BJ (cell line): ENCODE measurements around the gene BSPRY. TPM values are rescaled to one million over a fixed set of nuclear protein-coding genes. Genes with fewer than 3 reads are reported as not detected.

ENCODE experiments used
- CTCF ChIA-PET: fragments of 350-600 bp; formaldehyde crosslinking; extraction: SDS; loops from one replicate; lab custom pipeline; 2021; ENCODE audit warnings: antibody characterized with exemption, inconsistent platforms; lab: Yijun Ruan, JAX
- POLR2A ChIA-PET: fragments of 300-600 bp; sonication (Branson Sonifier 250); formaldehyde crosslinking; extraction: SDS; loops from one replicate; lab custom pipeline; 2021; ENCODE audit warnings: antibody characterized with exemption; lab: Charles Lee
- DNase-seq: peaks from one replicate; pipeline ENCODE4 v3.0.0-alpha.2; 2011; ENCODE audit warnings: low read depth
- H3K27me3 ChIP-seq: 2 replicates; pipeline ENCODE4 v1.6.0; 2011; ENCODE audit warnings: low read length; ENCODE audit not compliant: control insufficient read depth, insufficient read depth
- H3K36me3 ChIP-seq: 2 replicates; pipeline ENCODE4 v1.5.1; 2011; ENCODE audit warnings: low read length; ENCODE audit not compliant: control insufficient read depth, insufficient read depth
- H3K4me3 ChIP-seq: 2 replicates; pipeline ENCODE4 v1.5.1; 2011; ENCODE audit warnings: low read depth, mild to moderate bottlenecking, control low read depth, low read length
- CTCF ChIP-seq: IDR thresholded peaks from 2 replicates; pipeline ENCODE4 v1.5.1; 2011; ENCODE audit warnings: low read depth, mild to moderate bottlenecking, control low read depth, inconsistent platforms, low read length, moderate library complexity; ENCODE audit not compliant: insufficient read depth
- polyA plus RNA-seq: library from polyadenylated mRNA; depleted of rRNA; stranded (reverse); fragments of >200 nt; gene quantifications from 2 replicates; pipeline ENCODE4 v1.2.3, GENCODE V29; 2011

Gene BSPRY
- polyA plus RNA-seq, 1 experiment: not detected

GRCh38 chr9:113340011-113340699, 9.2 kb upstream of the BSPRY start, which contains the start of gene WDR31:
TSS of gene WDR31 (minus strand) at chr9:113340275. CDS start at chr9:113332022, 8,253 bp downstream.
- TF ChIP-seq CTCF: no peak
- CTCF ChIA-PET: interaction anchor here (0.5 to 2.1 kb wide), 9 partner anchors 9 to 1457 kb away, joined by 3 to 7 read pairs (median 3); partner anchors contain the start of genes ALAD, BSPRY, CDC26 and PRPF4
- Histone ChIP-seq H3K36me3 (no peaks in the 10 kb centered on the region), H3K27me3 (no peaks in the 10 kb centered on the region), H3K4me3 (peak within 1 kb of the TSS; percentile 72)
- peak; percentile 35 for DNase-seq
- POLR2A ChIA-PET: interaction anchor here (0.7 to 1.2 kb wide), 2 partner anchors 61 to 255 kb away, joined by 3 read pairs; partner anchors contain the start of gene ALAD

- H3K4me3 ChIP-seq: no peak overlapping the region
- no peak for TF ChIP-seq CTCF
- ChIA-PET CTCF (no interaction called here), POLR2A (no interaction called here)
- H3K27me3 ChIP-seq: no peaks in the 10 kb centered on the region
- DNase-seq: no peak
- no peaks in the 10 kb centered on the region for H3K36me3 ChIP-seq
Observed at GRCh38 chr9:113341712-113342410, 7.5 kb upstream of the BSPRY start.

GRCh38 chr9:113343732-113344231, 5.6 kb upstream of the BSPRY start:
- H3K36me3 ChIP-seq: no peaks in the 10 kb centered on the region
- DNase-seq: no peak
- CTCF ChIA-PET: no interaction called here
- TF ChIP-seq CTCF: no peak
- H3K27me3 ChIP-seq: peaks cover 2% of the 10 kb centered on the region
- H3K4me3 ChIP-seq: no peak overlapping the region
- POLR2A ChIA-PET: no interaction called here

GRCh38 chr9:113345190-113345589, 4.2 kb upstream of the BSPRY start:
- no peaks in the 10 kb centered on the region for H3K36me3 ChIP-seq
- DNase-seq: no peak
- ChIA-PET CTCF (interaction anchor here (1.2 to 1.5 kb wide), 3 partner anchors 13 to 56 kb away, joined by 3 to 5 read pairs (median 3); partner anchors contain the start of gene ALAD), POLR2A (interaction anchor here (0.8 kb wide), 1 partner anchor 77 kb away, joined by 3 read pairs; no protein-coding TSS in a partner anchor)
- H3K27me3 ChIP-seq: peaks cover 11% of the 10 kb centered on the region
- H3K4me3 ChIP-seq: no peak overlapping the region
- no peak for TF ChIP-seq CTCF

GRCh38 chr9:113345671-113346070, 3.7 kb upstream of the BSPRY start:
- ChIA-PET POLR2A (interaction anchor here (0.8 kb wide), 1 partner anchor 77 kb away, joined by 3 read pairs; no protein-coding TSS in a partner anchor), CTCF (interaction anchor here (1.2 to 1.5 kb wide), 2 partner anchors 13 to 55 kb away, joined by 3 to 5 read pairs; partner anchors contain the start of gene ALAD)
- DNase-seq: no peak
- peaks cover 15% of the 10 kb centered on the region for H3K27me3 ChIP-seq
- no peak for TF ChIP-seq CTCF
- no peaks in the 10 kb centered on the region for H3K36me3 ChIP-seq
- no peak overlapping the region for H3K4me3 ChIP-seq
